ENCODE measurements around the gene LRP1B. TPM values are rescaled to one million over a fixed set of nuclear protein-coding genes. Genes with fewer than 3 reads are reported as not detected.
"Not testable (repeated sequence)": the region's sequence is repeated elsewhere in the genome, so short reads cannot be mapped to it uniquely, and the experiment has no call there.

Gene LRP1B
- total RNA-seq, 2 experiments from 2014 or later, result not detected

GRCh38 chr2:141259683-141260082 is 871.1 kb downstream of the LRP1B start:
- Mint-ChIP-seq H3K4me3 (no peak overlapping the region), H3K27ac (no peak overlapping the region), H3K36me3 (ENCODE audit: low read depth) (no peaks in the 10 kb centered on the region), H3K27me3 (no peaks in the 10 kb centered on the region), H3K9me3 (peaks cover 4% of the 10 kb centered on the region), H3K4me1 (no peaks in the 10 kb centered on the region)
- ChIA-PET POLR2A (no interaction called here), CTCF (no interaction called here)
- no peak for DNase-seq

- ChIA-PET POLR2A (no interaction called here), CTCF (no interaction called here)
- H3K36me3 Mint-ChIP-seq (ENCODE audit: low read depth), result no peaks in the 10 kb centered on the region
- no peak for DNase-seq
- peaks cover 6% of the 10 kb centered on the region for H3K9me3 Mint-ChIP-seq
- H3K4me1 Mint-ChIP-seq, result no peaks in the 10 kb centered on the region
- H3K27ac Mint-ChIP-seq, result no peak overlapping the region
- no peaks in the 10 kb centered on the region for H3K27me3 Mint-ChIP-seq
- no peak overlapping the region for H3K4me3 Mint-ChIP-seq
These were observed 888.8 kb downstream of the LRP1B start for GRCh38 chr2:141242008-141242407.

GRCh38 chr2:141226560-141226959 is 904.3 kb downstream of the LRP1B start:
- Mint-ChIP-seq H3K27me3 (no peaks in the 10 kb centered on the region), H3K36me3 (ENCODE audit: low read depth) (no peaks in the 10 kb centered on the region), H3K27ac (no peak overlapping the region), H3K4me1 (no peaks in the 10 kb centered on the region), H3K4me3 (no peak overlapping the region), H3K9me3 (peaks cover 10% of the 10 kb centered on the region)
- POLR2A ChIA-PET, result no interaction called here
- no peak for DNase-seq
- CTCF ChIA-PET, result no interaction called here

DNA sequence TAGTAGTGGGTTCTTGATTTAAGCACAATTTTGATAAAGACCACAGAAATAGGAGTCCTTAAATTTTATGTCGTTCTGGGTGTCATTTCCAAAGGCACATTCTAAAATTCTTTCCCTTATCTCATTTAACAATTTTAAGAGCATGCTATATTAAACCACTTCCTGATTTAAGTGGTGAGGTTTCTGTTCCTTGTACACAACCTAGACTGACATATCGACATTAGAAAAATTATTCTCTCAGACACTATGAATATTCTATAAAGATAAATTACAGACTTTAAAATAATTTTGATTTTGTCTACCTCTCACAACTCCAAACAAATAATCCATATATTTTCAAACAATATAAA is 923.8 kb downstream of the LRP1B start:
- CTCF ChIA-PET, result no interaction called here
- POLR2A ChIA-PET, result no interaction called here
- no peak for DNase-seq
- Mint-ChIP-seq H3K4me1 (no peaks in the 10 kb centered on the region), H3K4me3 (no peak overlapping the region), H3K36me3 (ENCODE audit: low read depth) (no peaks in the 10 kb centered on the region), H3K9me3 (peaks cover 15% of the 10 kb centered on the region), H3K27me3 (no peaks in the 10 kb centered on the region), H3K27ac (no peak overlapping the region)

DNA sequence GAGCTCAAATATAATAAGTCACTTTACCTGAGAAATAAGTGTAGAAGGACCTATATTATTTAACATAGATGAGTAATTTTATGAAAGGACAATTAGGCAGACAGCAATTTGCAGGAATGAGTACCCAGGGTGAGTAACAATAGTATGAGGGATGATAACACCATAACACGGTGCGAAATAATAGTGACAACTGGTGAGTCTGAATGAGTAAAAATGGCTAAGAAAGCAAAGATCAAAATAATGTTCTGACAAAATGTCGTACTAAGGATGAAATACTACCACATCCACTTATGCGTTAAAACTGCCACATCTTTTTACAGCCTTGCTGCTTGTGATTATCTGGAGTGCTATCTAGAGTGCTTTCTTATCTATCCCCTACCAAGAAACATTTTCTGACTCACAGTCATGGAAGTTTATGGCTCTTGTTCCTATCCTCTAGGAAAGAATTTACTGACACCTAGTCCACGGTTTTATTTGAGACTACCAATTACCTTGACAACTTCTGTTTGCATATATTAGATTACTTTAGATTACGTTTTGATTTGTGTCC is 929.7 kb downstream of the LRP1B start:
- Mint-ChIP-seq H3K27me3 (no peaks in the 10 kb centered on the region), H3K4me1 (no peaks in the 10 kb centered on the region), H3K9me3 (peaks cover 12% of the 10 kb centered on the region), H3K4me3 (no peak overlapping the region), H3K27ac (no peak overlapping the region), H3K36me3 (ENCODE audit: low read depth) (no peaks in the 10 kb centered on the region)
- ChIA-PET CTCF (interaction anchor here (0.6 kb wide), 1 partner anchor 20 kb away, joined by 3 read pairs; no protein-coding TSS in a partner anchor), POLR2A (no interaction called here)
- DNase-seq, result no peak

DNA sequence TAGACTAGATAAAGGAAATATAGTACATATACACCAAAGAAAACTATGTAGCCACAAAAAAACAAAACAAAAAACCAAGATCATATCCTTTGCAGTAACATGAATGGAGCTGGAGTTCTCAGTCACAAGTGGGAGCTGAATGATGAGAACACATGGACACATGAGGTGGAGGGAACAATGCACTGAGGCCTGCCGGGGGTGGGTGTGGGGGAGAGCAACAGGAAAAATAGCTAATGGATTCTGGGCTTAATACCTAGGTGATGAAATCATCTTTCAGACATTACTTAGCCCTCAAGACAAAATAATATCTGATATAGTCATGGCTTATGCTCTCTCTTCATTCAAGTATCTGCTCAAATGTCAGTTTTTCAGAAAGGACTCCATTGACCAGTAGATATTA is 930.6 kb downstream of the LRP1B start:
- POLR2A ChIA-PET, result no interaction called here

GRCh38 chr2:141199711-141200110 is 931.1 kb downstream of the LRP1B start:
- no peaks in the 10 kb centered on the region for H3K4me1 Mint-ChIP-seq
- CTCF ChIA-PET, result no interaction called here
- H3K27ac Mint-ChIP-seq, result no peak overlapping the region
- no peaks in the 10 kb centered on the region for H3K36me3 Mint-ChIP-seq (ENCODE audit: low read depth)
- H3K4me3 Mint-ChIP-seq, result no peak overlapping the region
- no peaks in the 10 kb centered on the region for H3K27me3 Mint-ChIP-seq
- no peak for DNase-seq
- POLR2A ChIA-PET, result no interaction called here
- H3K9me3 Mint-ChIP-seq, result peaks cover 8% of the 10 kb centered on the region

More for the DNA sequence above, 930.6 kb downstream of the LRP1B start:
- peaks cover 8% of the 10 kb centered on the region for H3K9me3 Mint-ChIP-seq
- H3K4me1 Mint-ChIP-seq, result no peaks in the 10 kb centered on the region
- H3K4me3 Mint-ChIP-seq, result no peak overlapping the region
- H3K27me3 Mint-ChIP-seq, result no peaks in the 10 kb centered on the region
- CTCF ChIA-PET, result interaction anchor here (0.6 kb wide), 1 partner anchor 21 kb away, joined by 3 read pairs; no protein-coding TSS in a partner anchor
- no peaks in the 10 kb centered on the region for H3K36me3 Mint-ChIP-seq (ENCODE audit: low read depth)
- H3K27ac Mint-ChIP-seq, result no peak overlapping the region
- DNase-seq, result no peak

DNA sequence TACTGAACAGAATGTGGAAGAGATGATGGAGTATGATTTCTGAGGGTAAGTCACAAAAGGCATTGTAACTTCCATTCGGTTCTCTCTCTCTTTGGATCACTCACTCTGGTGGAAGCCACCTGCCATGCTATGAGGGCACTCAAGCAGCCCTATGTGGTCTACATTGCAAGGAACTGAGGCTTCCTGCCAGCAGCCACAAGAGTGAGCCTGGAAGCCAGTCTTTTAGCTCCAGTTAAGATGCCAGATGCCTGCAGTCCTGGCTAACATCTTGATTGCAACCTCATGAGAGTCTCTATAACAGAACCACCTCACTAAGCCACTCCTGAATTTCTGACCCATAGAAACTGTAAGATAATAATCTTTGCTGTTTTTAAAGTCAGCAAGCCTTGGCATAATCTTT is 935.7 kb downstream of the LRP1B start:
- POLR2A ChIA-PET, result interaction anchor here (0.6 kb wide), 1 partner anchor 48 kb away, joined by 3 read pairs; no protein-coding TSS in a partner anchor
- H3K4me1 Mint-ChIP-seq, result no peaks in the 10 kb centered on the region
- CTCF ChIA-PET, result no interaction called here
- no peak overlapping the region for H3K4me3 Mint-ChIP-seq
- H3K36me3 Mint-ChIP-seq (ENCODE audit: low read depth), result no peaks in the 10 kb centered on the region
- H3K27ac Mint-ChIP-seq, result no peak overlapping the region
- H3K27me3 Mint-ChIP-seq, result no peaks in the 10 kb centered on the region
- H3K9me3 Mint-ChIP-seq, result peaks cover 4% of the 10 kb centered on the region
- DNase-seq, result no peak

GRCh38 chr2:141187075-141187439 is 943.8 kb downstream of the LRP1B start:
- Mint-ChIP-seq H3K4me3 (no peak overlapping the region), H3K27me3 (no peaks in the 10 kb centered on the region), H3K36me3 (ENCODE audit: low read depth) (no peaks in the 10 kb centered on the region), H3K27ac (no peak overlapping the region), H3K4me1 (no peaks in the 10 kb centered on the region), H3K9me3 (no peaks in the 10 kb centered on the region)
- POLR2A ChIA-PET, result no interaction called here
- no peak for DNase-seq
- CTCF ChIA-PET, result no interaction called here

DNA sequence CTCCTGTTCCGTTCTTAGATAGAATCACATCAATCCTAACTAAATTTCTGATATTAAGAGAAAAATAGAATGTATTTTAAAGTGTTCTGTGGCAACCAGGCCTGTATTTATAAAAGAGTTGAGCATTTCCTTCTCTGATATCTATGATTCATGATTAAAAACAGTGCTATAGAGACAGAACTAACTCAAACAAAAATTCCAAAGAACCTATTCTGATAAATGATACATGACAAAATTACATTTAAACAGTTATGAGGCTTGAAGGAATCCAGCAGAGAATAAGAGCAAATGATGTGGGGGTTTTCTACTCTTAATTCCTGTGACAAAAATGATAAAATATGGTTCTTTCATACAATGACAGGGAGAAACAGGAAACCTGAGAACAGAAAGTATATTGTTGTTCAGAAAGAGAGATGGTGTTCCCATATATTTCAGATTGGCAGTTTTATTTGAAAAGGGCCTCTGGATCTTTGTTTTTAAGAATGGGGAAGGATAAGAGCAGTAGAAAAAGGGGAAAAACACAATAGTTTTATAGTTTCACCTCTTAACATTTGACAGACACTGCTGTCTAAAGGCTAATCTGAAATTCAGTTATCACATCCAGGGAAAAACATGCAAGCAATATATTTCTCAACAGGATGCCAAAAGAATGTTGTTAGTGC is 944.3 kb downstream of the LRP1B start:
- DNase-seq, result no peak
- ChIA-PET CTCF (no interaction called here), POLR2A (no interaction called here)
- H3K27me3 Mint-ChIP-seq, result no peaks in the 10 kb centered on the region
- no peaks in the 10 kb centered on the region for H3K9me3 Mint-ChIP-seq
- no peaks in the 10 kb centered on the region for H3K36me3 Mint-ChIP-seq (ENCODE audit: low read depth)
- no peak overlapping the region for H3K27ac Mint-ChIP-seq
- H3K4me3 Mint-ChIP-seq, result no peak overlapping the region
- no peaks in the 10 kb centered on the region for H3K4me1 Mint-ChIP-seq

GRCh38 chr2:141182246-141182645 is 948.6 kb downstream of the LRP1B start:
- Mint-ChIP-seq H3K4me3 (no peak overlapping the region), H3K27ac (no peak overlapping the region), H3K27me3 (no peaks in the 10 kb centered on the region), H3K4me1 (no peaks in the 10 kb centered on the region), H3K9me3 (no peaks in the 10 kb centered on the region), H3K36me3 (ENCODE audit: low read depth) (no peaks in the 10 kb centered on the region)
- CTCF ChIA-PET, result no interaction called here
- POLR2A ChIA-PET, result no interaction called here
- DNase-seq, result no peak

DNA sequence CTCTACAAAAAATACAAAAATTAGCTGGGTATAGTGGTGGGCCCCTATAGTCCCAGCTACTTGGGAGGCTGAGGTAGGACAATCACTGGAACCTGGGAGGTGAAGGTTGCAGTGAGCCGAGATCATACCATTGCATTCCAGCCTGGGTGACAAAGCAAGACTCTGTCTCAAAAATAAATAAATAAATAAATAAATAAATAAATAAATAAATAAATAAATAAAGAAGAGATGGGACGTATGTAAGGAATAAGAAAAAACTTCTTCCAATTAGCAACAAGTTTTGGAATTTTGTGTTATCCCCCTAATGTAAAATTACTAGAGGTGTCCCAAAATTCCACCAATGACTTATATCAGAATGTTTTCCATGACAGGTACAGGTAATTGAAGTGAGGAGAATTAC is 961.7 kb downstream of the LRP1B start:
- H3K4me3 Mint-ChIP-seq; H3K9me3 Mint-ChIP-seq; CTCF ChIA-PET; H3K27me3 Mint-ChIP-seq; H3K27ac Mint-ChIP-seq; POLR2A ChIA-PET; H3K36me3 Mint-ChIP-seq (ENCODE audit: low read depth); H3K4me1 Mint-ChIP-seq; DNase-seq: not testable (repeated sequence)

DNA sequence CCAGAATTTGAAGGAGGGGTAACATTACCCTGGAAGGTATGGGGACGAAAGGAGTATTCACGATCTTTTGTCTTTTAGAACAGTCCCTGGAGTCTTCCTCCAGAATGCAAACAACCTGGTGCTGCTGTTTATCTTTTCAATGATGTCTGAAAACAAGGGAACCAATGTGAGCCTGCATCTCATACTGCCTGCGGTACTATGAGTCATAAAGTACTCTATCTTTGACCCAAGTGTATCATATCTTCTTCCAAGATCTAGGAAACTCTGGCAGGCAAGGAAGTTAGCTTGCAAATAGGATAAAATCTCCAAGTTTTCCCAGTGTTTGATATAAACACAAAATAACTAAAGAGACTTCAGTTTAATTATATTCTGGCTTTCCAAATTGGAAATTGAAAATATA is 968.5 kb downstream of the LRP1B start:
- no peak for DNase-seq
- ChIA-PET POLR2A (no interaction called here), CTCF (no interaction called here)
- no peaks in the 10 kb centered on the region for H3K4me1 Mint-ChIP-seq
- H3K36me3 Mint-ChIP-seq (ENCODE audit: low read depth), result no peaks in the 10 kb centered on the region
- no peak overlapping the region for H3K27ac Mint-ChIP-seq
- no peak overlapping the region for H3K4me3 Mint-ChIP-seq
- H3K9me3 Mint-ChIP-seq, result no peaks in the 10 kb centered on the region
- H3K27me3 Mint-ChIP-seq, result no peaks in the 10 kb centered on the region

DNA sequence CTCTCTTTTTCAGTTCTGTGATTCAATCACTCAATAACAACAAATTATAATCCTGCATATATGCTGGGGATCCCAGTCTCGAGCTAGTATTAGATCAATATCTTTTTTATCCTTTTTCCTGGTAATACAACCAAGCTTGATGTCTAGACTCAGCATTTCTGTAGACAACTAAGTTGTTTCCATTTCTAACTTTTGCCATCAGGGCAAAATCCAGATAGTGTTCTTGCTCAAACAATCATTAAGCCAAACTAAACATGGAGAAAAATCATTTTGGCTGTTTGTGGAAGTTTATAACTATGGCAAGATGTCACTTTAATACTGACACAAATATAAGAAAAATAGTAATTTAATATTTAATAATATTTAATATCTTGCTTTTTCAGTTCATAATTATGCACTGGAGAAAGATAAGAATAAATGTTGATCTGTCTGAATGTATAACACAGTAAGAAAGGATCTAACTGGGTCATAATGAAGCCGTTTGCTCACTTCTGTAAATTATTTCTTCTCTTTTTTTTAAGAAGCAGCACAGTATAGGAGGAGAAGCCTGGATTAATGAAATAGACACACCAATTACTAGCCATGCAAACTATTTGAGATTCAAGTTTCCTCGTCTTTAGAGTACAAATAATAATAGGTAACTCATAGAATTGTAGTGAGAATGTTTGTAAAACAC is 979.1 kb downstream of the LRP1B start:
- Mint-ChIP-seq H3K4me1 (no peaks in the 10 kb centered on the region), H3K4me3 (no peak overlapping the region), H3K36me3 (ENCODE audit: low read depth) (no peaks in the 10 kb centered on the region), H3K27ac (no peak overlapping the region), H3K9me3 (no peaks in the 10 kb centered on the region), H3K27me3 (no peaks in the 10 kb centered on the region)
- POLR2A ChIA-PET, result no interaction called here
- DNase-seq, result no peak
- CTCF ChIA-PET, result no interaction called here

Data from activated CD4-positive, alpha-beta T cell treated with anti-CD3 and anti-CD28 coated beads, Interleukin-2, amount 10 ng/mL, durations not matched to agents 7 days and 5 days (primary cell).